ENCODE data around the gene FAM13A. TPM values are rescaled to one million over a fixed set of nuclear protein-coding genes. Genes with fewer than 3 reads are reported as not detected.

The FAM13A gene
- polyA plus RNA-seq, 1 experiment, result 9.5 TPM

- ChIA-PET POLR2A (no interaction called here), CTCF (no interaction called here)
- no peak for DNase-seq (ENCODE audit: low read depth)
- H3K36me3 ChIP-seq (ENCODE audit: control insufficient read depth, insufficient read depth, low read length), result no peaks in the 10 kb centered on the region
- H3K27me3 ChIP-seq (ENCODE audit: control insufficient read depth, insufficient read depth, low read length), result no peaks in the 10 kb centered on the region
- TF ChIP-seq, protein P1, sequence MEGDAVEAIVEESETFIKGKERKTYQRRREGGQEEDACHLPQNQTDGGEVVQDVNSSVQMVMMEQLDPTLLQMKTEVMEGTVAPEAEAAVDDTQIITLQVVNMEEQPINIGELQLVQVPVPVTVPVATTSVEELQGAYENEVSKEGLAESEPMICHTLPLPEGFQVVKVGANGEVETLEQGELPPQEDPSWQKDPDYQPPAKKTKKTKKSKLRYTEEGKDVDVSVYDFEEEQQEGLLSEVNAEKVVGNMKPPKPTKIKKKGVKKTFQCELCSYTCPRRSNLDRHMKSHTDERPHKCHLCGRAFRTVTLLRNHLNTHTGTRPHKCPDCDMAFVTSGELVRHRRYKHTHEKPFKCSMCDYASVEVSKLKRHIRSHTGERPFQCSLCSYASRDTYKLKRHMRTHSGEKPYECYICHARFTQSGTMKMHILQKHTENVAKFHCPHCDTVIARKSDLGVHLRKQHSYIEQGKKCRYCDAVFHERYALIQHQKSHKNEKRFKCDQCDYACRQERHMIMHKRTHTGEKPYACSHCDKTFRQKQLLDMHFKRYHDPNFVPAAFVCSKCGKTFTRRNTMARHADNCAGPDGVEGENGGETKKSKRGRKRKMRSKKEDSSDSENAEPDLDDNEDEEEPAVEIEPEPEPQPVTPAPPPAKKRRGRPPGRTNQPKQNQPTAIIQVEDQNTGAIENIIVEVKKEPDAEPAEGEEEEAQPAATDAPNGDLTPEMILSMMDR (IDR thresholded peaks at IDR 0.05; ENCODE audit: insufficient read depth, low read depth, low read length), result no peak
- no peak overlapping the region for H3K4me3 ChIP-seq (ENCODE audit: low read depth, low read length)
Observed at GRCh38 chr4:88952081-88952480, 104.9 kb downstream of the FAM13A start.

DNA sequence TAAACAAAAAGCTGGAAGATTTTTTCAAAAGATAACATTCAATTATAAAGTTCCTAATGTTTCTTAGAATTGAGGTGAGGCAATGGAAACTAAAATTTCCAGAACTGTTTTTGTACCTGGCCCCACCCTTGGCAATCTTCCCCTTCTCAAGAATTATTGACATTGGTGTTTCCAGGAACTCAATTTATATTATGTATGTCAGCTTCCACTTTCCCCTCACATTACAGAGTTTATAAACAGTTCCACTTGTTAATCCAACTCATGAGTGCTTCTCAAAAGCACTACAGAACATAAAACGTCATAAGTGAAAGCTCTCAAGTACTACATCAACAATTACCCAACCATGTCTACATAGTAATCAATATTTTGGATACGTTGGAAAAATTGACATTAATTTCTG, 107.4 kb downstream of the FAM13A start:
- POLR2A ChIA-PET, result no interaction called here
- no peaks in the 10 kb centered on the region for H3K36me3 ChIP-seq (ENCODE audit: control insufficient read depth, insufficient read depth, low read length)
- CTCF ChIA-PET, result no interaction called here
- H3K4me3 ChIP-seq (ENCODE audit: low read depth, low read length), result no peak overlapping the region
- H3K27me3 ChIP-seq (ENCODE audit: control insufficient read depth, insufficient read depth, low read length), result no peaks in the 10 kb centered on the region
- TF ChIP-seq, protein P1 (IDR thresholded peaks at IDR 0.05; ENCODE audit: insufficient read depth, low read depth, low read length), result no peak
- no peak for DNase-seq (ENCODE audit: low read depth)

GRCh38 chr4:88940506-88940905, 116.5 kb downstream of the FAM13A start:
- no peaks in the 10 kb centered on the region for H3K27me3 ChIP-seq (ENCODE audit: control insufficient read depth, insufficient read depth, low read length)
- ChIA-PET POLR2A (no interaction called here), CTCF (no interaction called here)

DNA sequence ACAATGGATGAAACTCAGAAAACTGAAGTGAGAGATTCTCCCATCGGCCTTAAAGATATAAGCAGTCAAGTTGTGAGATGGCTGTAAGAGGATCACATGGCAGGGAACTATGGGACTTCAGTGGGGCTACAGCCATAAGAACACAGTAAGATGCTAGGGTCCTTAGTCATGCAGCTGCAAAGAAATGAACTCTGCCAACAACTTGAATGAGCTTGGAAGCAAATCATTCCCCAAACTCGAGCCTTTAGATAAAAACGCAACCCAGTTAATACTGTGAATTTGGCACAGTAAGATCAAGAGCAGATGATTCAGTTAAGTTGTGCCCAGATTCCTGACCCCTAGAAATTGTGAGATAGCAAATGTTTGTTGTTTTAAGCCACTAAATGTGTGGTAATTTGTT, 117.3 kb downstream of the FAM13A start:
- ChIA-PET POLR2A (no interaction called here), CTCF (interaction anchor here (0.6 kb wide), 1 partner anchor 1090 kb away, joined by 3 read pairs; no protein-coding TSS in a partner anchor)
- no peak overlapping the region for H3K4me3 ChIP-seq (ENCODE audit: low read depth, low read length)
- no peaks in the 10 kb centered on the region for H3K36me3 ChIP-seq (ENCODE audit: control insufficient read depth, insufficient read depth, low read length)
- DNase-seq (ENCODE audit: low read depth), result no peak
- H3K27me3 ChIP-seq (ENCODE audit: control insufficient read depth, insufficient read depth, low read length), result no peaks in the 10 kb centered on the region
- TF ChIP-seq, protein P1 (IDR thresholded peaks at IDR 0.05; ENCODE audit: insufficient read depth, low read depth, low read length), result no peak

More at GRCh38 chr4:88940506-88940905, 116.5 kb downstream of the FAM13A start:
- Histone ChIP-seq H3K36me3 (ENCODE audit: control insufficient read depth, insufficient read depth, low read length) (no peaks in the 10 kb centered on the region), H3K4me3 (ENCODE audit: low read depth, low read length) (no peak overlapping the region)
- TF ChIP-seq, protein P1 (IDR thresholded peaks at IDR 0.05; ENCODE audit: insufficient read depth, low read depth, low read length), result no peak
- DNase-seq (ENCODE audit: low read depth), result no peak

GRCh38 chr4:88938138-88938537, 118.8 kb downstream of the FAM13A start:
- no peaks in the 10 kb centered on the region for H3K36me3 ChIP-seq (ENCODE audit: control insufficient read depth, insufficient read depth, low read length)
- DNase-seq (ENCODE audit: low read depth), result peak; percentile 69
- TF ChIP-seq, protein P1 (IDR thresholded peaks at IDR 0.05; ENCODE audit: insufficient read depth, low read depth, low read length), result no peak
- POLR2A ChIA-PET, result no interaction called here
- H3K4me3 ChIP-seq (ENCODE audit: low read depth, low read length), result no peak overlapping the region
- CTCF ChIA-PET, result no interaction called here
- no peaks in the 10 kb centered on the region for H3K27me3 ChIP-seq (ENCODE audit: control insufficient read depth, insufficient read depth, low read length)

Data from BJ (cell line).